ENCODE results near the gene EXOC1.

DNA sequence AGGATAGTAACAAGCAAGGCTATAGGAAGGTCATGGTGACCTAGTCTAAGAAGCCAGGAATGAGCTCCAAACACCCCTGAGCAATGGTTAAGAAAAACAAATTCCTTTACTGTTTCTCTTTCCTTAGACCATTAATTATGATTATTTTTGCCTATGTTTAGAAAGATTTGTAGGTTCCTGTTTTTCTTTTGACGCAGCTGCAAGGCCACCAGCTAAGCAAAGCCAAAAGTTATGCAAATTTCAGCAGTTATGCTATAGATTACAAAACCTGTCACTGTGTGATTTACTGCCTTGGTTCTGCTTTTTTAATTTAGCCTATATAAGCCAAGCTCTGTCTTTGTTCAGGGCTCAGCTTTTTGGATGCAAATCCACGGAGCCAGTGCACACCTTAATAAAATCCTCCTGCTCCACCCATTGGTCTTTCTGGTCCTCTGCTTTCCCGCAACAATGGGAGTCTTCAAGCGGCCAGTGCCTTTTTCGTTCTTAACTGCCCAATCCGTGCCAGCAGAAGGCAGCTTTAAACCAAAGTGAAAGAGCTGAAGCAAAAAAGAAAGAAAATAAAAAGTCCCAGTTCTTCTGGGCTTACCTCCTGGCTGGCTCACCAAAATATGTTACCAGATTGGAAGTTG is 93.9 kb downstream of the EXOC1 start:
- TF ChIP-seq POLR2A (conservative IDR thresholded peaks at IDR 0.05) (no peak), BDP1 (IDR thresholded peaks at IDR 0.05; ENCODE audit: insufficient read depth, insufficient read length) (no peak), JUNB (CRISPR knock-in tag; conservative IDR thresholded peaks at IDR 0.05) (no peak), ZBTB26 (CRISPR knock-in tag; IDR thresholded peaks at IDR 0.05) (no peak), MYNN (IDR thresholded peaks at IDR 0.05) (no peak), MYNN (CRISPR knock-in tag; IDR thresholded peaks at IDR 0.05) (no peak), POLR3G (IDR thresholded peaks at IDR 0.05; ENCODE audit: extremely low read depth, insufficient read length, insufficient replicate concordance) (no peak), POLR2AphosphoS5 (IDR thresholded peaks at IDR 0.05; ENCODE audit: control insufficient read depth, insufficient read depth, low read depth, low read length) (no peak), ZNF77 (CRISPR knock-in tag; IDR thresholded peaks at IDR 0.05) (no peak), ATF2 (CRISPR knock-in tag; IDR thresholded peaks at IDR 0.05) (no peak)
- TF ChIP-seq, protein P1, sequence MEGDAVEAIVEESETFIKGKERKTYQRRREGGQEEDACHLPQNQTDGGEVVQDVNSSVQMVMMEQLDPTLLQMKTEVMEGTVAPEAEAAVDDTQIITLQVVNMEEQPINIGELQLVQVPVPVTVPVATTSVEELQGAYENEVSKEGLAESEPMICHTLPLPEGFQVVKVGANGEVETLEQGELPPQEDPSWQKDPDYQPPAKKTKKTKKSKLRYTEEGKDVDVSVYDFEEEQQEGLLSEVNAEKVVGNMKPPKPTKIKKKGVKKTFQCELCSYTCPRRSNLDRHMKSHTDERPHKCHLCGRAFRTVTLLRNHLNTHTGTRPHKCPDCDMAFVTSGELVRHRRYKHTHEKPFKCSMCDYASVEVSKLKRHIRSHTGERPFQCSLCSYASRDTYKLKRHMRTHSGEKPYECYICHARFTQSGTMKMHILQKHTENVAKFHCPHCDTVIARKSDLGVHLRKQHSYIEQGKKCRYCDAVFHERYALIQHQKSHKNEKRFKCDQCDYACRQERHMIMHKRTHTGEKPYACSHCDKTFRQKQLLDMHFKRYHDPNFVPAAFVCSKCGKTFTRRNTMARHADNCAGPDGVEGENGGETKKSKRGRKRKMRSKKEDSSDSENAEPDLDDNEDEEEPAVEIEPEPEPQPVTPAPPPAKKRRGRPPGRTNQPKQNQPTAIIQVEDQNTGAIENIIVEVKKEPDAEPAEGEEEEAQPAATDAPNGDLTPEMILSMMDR (IDR thresholded peaks at IDR 0.05 in 2 of 3, conservative IDR thresholded peaks at IDR 0.05 in 1 of 3; ENCODE audit: insufficient read depth in 2 of 3, low read depth in 1 of 3, low read length in 3 of 3) = no peak
- TF ChIP-seq, protein P2, sequence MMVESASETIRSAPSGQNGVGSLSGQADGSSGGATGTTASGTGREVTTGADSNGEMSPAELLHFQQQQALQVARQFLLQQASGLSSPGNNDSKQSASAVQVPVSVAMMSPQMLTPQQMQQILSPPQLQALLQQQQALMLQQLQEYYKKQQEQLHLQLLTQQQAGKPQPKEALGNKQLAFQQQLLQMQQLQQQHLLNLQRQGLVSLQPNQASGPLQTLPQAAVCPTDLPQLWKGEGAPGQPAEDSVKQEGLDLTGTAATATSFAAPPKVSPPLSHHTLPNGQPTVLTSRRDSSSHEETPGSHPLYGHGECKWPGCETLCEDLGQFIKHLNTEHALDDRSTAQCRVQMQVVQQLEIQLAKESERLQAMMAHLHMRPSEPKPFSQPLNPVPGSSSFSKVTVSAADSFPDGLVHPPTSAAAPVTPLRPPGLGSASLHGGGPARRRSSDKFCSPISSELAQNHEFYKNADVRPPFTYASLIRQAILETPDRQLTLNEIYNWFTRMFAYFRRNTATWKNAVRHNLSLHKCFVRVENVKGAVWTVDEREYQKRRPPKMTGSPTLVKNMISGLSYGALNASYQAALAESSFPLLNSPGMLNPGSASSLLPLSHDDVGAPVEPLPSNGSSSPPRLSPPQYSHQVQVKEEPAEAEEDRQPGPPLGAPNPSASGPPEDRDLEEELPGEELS (CRISPR knock-in tag; IDR thresholded peaks at IDR 0.05; ENCODE audit: borderline replicate concordance) = no peak

All from K562 (cell line).